DND-41 (cell line): ENCODE results near the gene TNIK.

Experiments used
- ATAC-seq: fragments of 200-7000 bp; cut with Tn5 transposase; 3 replicates; pipeline ENCODE4 v1.9.1; 2021; ENCODE audit warnings: low read depth; ENCODE audit not compliant: insufficient read depth
- DNase-seq: peaks from one replicate; pipeline ENCODE4 v3.0.0-alpha.2; 2020
- H2AFZ ChIP-seq: 2 replicates; pipeline ENCODE4 v1.6.0; 2012; ENCODE audit warnings: low read depth, low read length
- H3K27ac ChIP-seq: 2 replicates; pipeline ENCODE4 v1.5.1; 2012; ENCODE audit warnings: low read length, inconsistent platforms
- H3K27me3 ChIP-seq: fragments of 200-600 bp; sonication (generic); 2 replicates; pipeline ENCODE4 v1.6.0; 2012; ENCODE audit warnings: low read length, mild to moderate bottlenecking, inconsistent platforms; ENCODE audit not compliant: insufficient read depth, poor library complexity
- H3K36me3 ChIP-seq: 2 replicates; pipeline ENCODE4 v1.5.1; 2012; ENCODE audit warnings: low read length, inconsistent platforms; ENCODE audit not compliant: insufficient read depth
- H3K4me1 ChIP-seq: 2 replicates; pipeline ENCODE4 v1.5.1; 2012; ENCODE audit warnings: mild to moderate bottlenecking, low read length; ENCODE audit not compliant: insufficient read depth
- H3K4me2 ChIP-seq: 2 replicates; pipeline ENCODE4 v1.6.0; 2012; ENCODE audit warnings: mild to moderate bottlenecking, moderate library complexity, low read length, inconsistent platforms; ENCODE audit not compliant: insufficient read depth
- H3K4me3 ChIP-seq, 2 experiments: fragments of 200-600 bp in 1 of 2; shearing (Covaris generic) in 1 of 2; 2 replicates each; pipeline ENCODE4 v1.5.1; 2012 to 2016; ENCODE audit warnings: inconsistent platforms in 2 of 2, low read length in 2 of 2, mild to moderate bottlenecking in 2 of 2, low read depth in 1 of 2, moderate library complexity in 1 of 2
- H3K79me2 ChIP-seq: 2 replicates; pipeline ENCODE4 v1.6.0; 2012; ENCODE audit warnings: low read length, inconsistent platforms; ENCODE audit not compliant: insufficient read depth
- H3K9ac ChIP-seq: 2 replicates; pipeline ENCODE4 v1.6.0; 2012; ENCODE audit warnings: low read depth, mild to moderate bottlenecking, inconsistent platforms, low read length, moderate library complexity
- H3K9me3 ChIP-seq: 2 replicates; pipeline ENCODE4 v1.5.1; 2012; ENCODE audit warnings: low read length, moderate library complexity, mild to moderate bottlenecking, inconsistent platforms; ENCODE audit not compliant: insufficient read depth, severe bottlenecking
- H4K20me1 ChIP-seq: 2 replicates; pipeline ENCODE4 v1.6.0; 2012; ENCODE audit warnings: low read length; ENCODE audit not compliant: insufficient read depth
- EZH2 ChIP-seq: IDR thresholded peaks from 3 replicates; pipeline ENCODE4 v1.6.1; 2012; ENCODE audit warnings: borderline replicate concordance, low read depth, mild to moderate bottlenecking, moderate library complexity, low read length, inconsistent platforms; ENCODE audit not compliant: severe bottlenecking
- TF ChIP-seq, protein P1 (sequence below): IDR thresholded peaks from 2 replicates; pipeline ENCODE4 v1.5.1; 2012; ENCODE audit warnings: borderline replicate concordance, low read length, moderate library complexity, mild to moderate bottlenecking; ENCODE audit not compliant: poor library complexity, severe bottlenecking; ENCODE audit errors: extremely low read depth

Gene TNIK

DNA sequence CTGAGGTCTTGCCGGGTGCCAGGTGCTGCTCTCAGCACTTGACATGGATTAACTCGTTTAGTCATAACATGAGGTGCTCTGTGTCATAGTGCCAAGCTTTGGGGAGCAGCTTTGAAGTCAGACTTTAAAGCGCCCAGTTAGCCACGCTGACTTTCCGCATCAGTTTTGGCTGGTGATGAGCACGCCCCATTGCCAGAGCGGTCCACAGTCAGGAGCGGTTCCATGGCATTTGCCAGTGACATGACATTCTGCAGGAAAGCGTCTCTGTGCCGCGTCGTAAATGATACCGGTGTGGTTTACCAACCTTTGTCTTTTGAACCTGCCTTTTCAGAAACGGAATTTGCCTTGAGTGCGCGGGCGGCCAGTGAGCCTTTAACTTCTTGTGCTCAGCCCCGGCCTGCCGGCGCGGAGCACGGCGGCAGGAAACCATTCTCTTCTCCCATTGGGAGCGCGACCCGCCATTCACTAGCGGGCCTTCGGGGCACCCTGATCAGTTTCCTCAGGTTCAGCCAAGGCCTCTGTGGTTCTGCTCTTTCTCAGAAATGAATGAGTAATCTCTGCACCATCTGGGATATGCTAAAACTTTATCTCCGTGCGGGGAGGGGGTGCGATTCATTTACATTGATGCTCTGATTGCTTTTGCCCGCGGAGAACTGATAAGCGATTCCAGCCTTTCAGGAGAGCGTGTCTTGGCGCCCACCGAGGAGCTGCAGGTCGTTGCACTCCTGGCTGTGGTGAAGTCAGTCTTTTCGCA is 432.0 kb downstream of the TNIK start:
- peaks cover 3% of the 10 kb centered on the region for H3K27me3 ChIP-seq

DNA sequence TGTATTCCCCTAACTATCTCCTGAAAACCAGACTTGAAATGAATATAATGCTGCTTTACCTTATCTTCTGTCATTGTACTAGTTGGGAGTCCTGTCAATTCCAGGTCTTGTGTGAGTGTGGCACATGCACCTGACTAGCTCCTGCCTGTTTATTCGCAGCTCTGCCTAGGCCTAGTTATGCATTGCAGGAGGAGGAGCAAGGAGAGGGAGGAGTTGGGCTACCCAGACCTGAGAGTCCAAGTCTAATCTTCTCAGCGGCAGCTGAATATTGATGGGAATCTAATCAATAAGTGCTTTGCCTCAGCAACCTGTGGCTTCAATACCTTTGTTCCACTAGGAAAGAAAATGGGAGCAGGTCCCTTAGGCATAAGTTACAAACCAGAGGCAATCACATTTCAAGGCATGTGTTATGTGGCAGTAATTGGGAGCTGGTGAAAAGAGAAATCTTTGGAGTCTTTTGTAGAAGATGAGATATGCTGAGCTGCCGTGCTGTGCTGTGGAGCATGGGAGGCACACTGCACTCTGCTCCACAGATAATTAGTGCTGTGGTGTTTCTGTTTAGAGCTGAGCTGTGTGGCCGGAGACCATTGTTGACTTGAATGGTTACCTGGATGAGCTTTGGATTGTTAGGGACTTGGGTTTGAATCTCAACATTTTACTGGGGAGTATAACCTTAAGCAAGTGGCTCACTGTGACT is 433.5 kb downstream of the TNIK start, which contains the start of gene SLC2A2:
Gene SLC2A2, minus strand, starts transcription at position 124 of the 697 bp plus-strand sequence. Its CDS starts 50 bp downstream, at position 74.
- Histone ChIP-seq H3K4me2 (no peak within 1 kb of the TSS), H3K36me3 (no peaks in the 10 kb centered on the region)

More for the DNA sequence above, 432.0 kb downstream of the TNIK start:
- no peak overlapping the region for H3K9ac ChIP-seq
- no peak for ATAC-seq
- TF ChIP-seq, protein P1, sequence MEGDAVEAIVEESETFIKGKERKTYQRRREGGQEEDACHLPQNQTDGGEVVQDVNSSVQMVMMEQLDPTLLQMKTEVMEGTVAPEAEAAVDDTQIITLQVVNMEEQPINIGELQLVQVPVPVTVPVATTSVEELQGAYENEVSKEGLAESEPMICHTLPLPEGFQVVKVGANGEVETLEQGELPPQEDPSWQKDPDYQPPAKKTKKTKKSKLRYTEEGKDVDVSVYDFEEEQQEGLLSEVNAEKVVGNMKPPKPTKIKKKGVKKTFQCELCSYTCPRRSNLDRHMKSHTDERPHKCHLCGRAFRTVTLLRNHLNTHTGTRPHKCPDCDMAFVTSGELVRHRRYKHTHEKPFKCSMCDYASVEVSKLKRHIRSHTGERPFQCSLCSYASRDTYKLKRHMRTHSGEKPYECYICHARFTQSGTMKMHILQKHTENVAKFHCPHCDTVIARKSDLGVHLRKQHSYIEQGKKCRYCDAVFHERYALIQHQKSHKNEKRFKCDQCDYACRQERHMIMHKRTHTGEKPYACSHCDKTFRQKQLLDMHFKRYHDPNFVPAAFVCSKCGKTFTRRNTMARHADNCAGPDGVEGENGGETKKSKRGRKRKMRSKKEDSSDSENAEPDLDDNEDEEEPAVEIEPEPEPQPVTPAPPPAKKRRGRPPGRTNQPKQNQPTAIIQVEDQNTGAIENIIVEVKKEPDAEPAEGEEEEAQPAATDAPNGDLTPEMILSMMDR, result no peak
- TF ChIP-seq EZH2, result no peak
- no peaks in the 10 kb centered on the region for H3K4me1 ChIP-seq
- H3K27ac ChIP-seq, result no peak overlapping the region
- H3K79me2 ChIP-seq, result no peaks in the 10 kb centered on the region
- H3K9me3 ChIP-seq, result no peaks in the 10 kb centered on the region
- H3K4me2 ChIP-seq, result no peak overlapping the region
- no peak overlapping the region for H2AFZ ChIP-seq
- H4K20me1 ChIP-seq, result no peaks in the 10 kb centered on the region
- no peak overlapping the region for H3K4me3 ChIP-seq
- no peak for DNase-seq
- H3K36me3 ChIP-seq, result no peaks in the 10 kb centered on the region

DNA sequence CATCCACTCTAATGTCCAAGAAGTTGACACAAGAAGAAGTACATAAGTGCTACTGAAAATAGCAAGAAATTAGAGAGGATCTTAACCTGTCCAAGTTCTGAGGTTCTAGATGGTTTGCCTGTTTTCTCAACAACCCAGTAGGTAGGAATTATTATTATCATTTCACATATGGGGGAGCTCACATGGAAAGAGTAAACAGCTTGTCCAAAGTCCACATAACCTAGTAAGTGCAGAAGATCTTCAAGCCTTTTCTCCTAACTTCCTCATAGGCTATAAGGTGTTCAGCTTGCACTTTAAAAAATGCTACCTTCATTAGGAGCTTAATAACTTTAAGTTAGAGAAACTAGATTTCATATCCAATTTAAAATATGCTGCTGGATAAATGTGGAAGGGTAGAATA is 436.6 kb downstream of the TNIK start:
- H3K9ac ChIP-seq, result no peak overlapping the region
- no peak overlapping the region for H3K27ac ChIP-seq
- H4K20me1 ChIP-seq, result no peaks in the 10 kb centered on the region
- no peaks in the 10 kb centered on the region for H3K79me2 ChIP-seq
- no peaks in the 10 kb centered on the region for H3K36me3 ChIP-seq
- no peak overlapping the region for H3K4me2 ChIP-seq
- no peaks in the 10 kb centered on the region for H3K9me3 ChIP-seq
- H2AFZ ChIP-seq, result no peak overlapping the region
- ATAC-seq, result no peak
- TF ChIP-seq, protein P1, result no peak
- no peak for TF ChIP-seq EZH2
- no peaks in the 10 kb centered on the region for H3K4me1 ChIP-seq
- no peak overlapping the region for H3K4me3 ChIP-seq
- no peak for DNase-seq
- peaks cover 3% of the 10 kb centered on the region for H3K27me3 ChIP-seq

More for the DNA sequence above, 433.5 kb downstream of the TNIK start, which contains the start of gene SLC2A2:
- Histone ChIP-seq H3K27ac (no peak within 1 kb of the TSS), H3K4me3 (no peak within 1 kb of the TSS), H3K27me3 (peaks cover 3% of the 10 kb centered on the region), H3K79me2 (no peaks in the 10 kb centered on the region), H3K4me1 (no peaks in the 10 kb centered on the region), H3K9me3 (no peaks in the 10 kb centered on the region), H4K20me1 (no peaks in the 10 kb centered on the region), H2AFZ (no peak within 1 kb of the TSS), H3K9ac (no peak within 1 kb of the TSS)
- TF ChIP-seq, protein P1, result no peak
- TF ChIP-seq EZH2, result no peak
- ATAC-seq (no peak), DNase-seq (no peak)
